Fibroblast of skin of scalp (primary cell): ENCODE measurements around the gene RGS9BP. TPM values are rescaled to one million over a fixed set of nuclear protein-coding genes. Genes with fewer than 3 reads are reported as not detected.
"Not testable (repeated sequence)": the region's sequence is repeated elsewhere in the genome, so short reads cannot be mapped to it uniquely, and the experiment has no call there.

Experiments used
- DNase-seq: peaks from one replicate; pipeline ENCODE4 v3.0.0-alpha.2; 2013
- polyA plus RNA-seq, 2 experiments: library from polyadenylated mRNA; unstranded; fragments of 120-200 nt; gene quantifications; one replicate each; pipeline ENCODE4 v1.2.1, GENCODE V29; 2013; ENCODE audit not compliant: insufficient read length in 2 of 2

The RGS9BP gene
- polyA plus RNA-seq (2013, experiment 1 of 2; ENCODE audit: insufficient read length): 0.05 TPM
- not detected for polyA plus RNA-seq (2013, experiment 2 of 2; ENCODE audit: insufficient read length)

DNA sequence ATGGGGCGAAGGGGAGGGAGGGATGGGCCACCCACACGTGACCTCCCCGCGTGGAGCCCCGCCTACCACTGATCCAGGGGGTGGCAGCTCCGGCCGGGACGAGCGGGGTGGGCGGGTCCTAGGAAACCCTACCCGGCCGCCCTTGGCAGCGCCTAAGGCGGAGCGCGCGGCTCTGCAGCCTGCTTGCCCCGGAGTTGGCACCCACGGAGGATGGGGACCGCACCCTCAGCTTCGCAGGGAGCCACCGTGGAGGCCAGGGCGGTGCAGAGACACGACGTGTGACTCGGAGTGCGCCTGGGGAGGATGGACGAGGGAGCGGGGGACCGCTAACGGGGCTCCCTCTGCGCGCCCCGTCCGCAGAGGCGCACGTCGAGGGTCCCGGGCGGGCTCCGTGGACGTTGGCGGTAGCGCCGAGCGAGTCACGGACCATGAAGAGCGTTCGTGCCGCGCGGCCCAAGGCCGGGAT lies at the start of gene RGS9BP:
Gene RGS9BP, plus strand, starts transcription at position 129 of the 466 bp plus-strand sequence. CDS start 416 bp downstream, outside the sequence.
- peak; percentile 76 for DNase-seq

DNA sequence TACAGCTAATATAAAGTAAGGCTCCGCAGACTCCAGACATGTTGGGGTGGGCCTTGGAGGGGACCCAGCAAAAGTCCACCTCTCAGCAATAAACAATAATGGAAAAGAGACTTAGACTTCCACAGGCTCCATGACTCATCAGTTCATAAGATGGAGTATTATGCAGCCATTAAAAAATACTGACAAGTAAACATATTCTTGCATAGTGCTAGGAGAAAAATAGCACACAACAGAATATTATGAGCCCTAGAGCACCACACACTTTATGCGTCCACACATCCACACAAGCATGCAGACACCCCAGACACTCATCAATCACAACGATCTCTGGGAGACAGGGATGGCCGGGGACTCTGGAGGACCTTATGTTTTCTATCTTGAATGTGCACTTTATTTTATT lies 48.7 kb upstream of the RGS9BP start:
- DNase-seq: no peak

- DNase-seq: no peak
Observed at GRCh38 chr19:32627714-32628270, 47.9 kb upstream of the RGS9BP start.

DNA sequence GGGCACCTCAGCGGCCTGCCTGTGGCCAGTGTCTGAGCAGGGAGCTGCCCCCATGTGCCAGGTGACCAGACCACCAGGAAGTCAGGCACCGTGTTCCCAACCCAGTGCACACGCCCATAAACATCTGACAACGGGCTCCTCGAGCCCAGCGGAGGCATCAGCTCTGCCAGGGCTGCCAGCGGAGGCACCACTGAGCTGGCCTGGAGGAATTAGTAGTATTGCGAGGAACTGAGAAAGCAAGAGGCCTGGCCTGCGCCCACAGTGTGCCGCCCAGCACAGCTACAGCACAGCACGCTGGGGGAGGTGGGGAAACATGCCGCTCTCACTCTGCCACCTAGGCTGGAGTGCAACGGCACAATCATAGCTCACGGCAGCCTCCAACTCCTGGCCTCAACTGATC lies 45.3 kb upstream of the RGS9BP start:
- DNase-seq: no peak

- DNase-seq: no peak
Observed at GRCh38 chr19:32631381-32631780, 44.3 kb upstream of the RGS9BP start.

- no peak for DNase-seq
Observed at GRCh38 chr19:32637480-32637879, 38.2 kb upstream of the RGS9BP start.

- DNase-seq: no peak
Observed at GRCh38 chr19:32638625-32639024, 37.0 kb upstream of the RGS9BP start.

DNA sequence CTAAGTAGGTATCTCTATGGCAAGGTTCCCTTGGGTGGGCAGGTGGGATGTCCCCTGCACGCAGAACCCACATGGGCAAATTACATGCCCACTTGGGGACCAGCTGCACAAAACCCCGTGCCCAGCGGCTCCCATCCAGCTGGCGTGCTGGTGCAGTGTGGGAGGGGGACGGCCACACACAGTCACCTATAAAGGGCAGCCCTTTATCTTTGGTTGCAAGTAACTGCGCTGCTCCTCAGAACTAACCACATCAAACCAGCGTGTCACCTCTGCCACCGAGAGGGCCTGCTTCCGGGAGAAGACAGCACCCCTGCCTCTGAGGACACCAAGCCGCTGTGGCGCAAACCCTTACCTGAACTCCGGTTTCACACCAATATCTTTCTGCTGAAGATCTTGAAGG lies 32.9 kb upstream of the RGS9BP start:
- DNase-seq: no peak

DNA sequence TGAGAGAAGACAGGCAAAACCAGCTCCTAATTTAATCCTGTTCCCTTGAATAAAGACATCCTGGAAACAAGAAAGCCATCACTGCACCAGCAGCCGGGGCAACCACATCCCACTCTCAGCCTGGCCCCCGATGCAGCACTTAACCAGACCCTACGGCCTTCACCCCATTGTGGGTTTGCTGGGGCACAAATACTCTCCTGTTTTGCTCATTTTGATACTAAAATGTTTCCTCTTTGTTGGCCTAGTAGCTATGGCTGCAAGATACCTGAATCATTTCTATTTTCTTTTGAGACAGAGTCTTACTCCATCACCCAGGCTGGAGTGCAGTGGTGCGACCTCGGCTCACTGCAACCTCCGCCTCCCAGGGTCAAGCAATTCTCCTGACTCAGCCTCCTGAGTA lies 29.1 kb upstream of the RGS9BP start:
- DNase-seq: no peak

DNA sequence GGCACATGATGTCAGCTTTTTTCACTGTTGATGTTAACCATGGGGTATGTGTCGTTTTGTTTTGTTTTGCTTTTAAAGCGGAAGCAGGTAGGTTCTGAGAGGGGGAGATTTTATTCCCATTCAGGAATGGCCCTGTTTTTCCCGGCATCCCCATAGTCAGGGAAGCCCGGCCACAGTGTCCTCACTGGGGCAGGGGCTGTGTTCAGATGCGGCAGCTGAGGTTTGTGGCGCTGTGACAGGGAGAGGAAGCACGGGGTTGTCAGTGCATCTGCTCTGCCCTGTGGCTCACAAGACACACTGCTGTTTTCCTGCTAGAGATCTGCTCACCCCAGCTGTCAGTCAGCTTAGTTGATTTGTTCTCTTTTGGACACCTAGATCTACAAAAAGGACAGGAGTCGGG lies 28.3 kb upstream of the RGS9BP start:
- DNase-seq: no peak

- no peak for DNase-seq
Observed at GRCh38 chr19:32649751-32650150, 25.9 kb upstream of the RGS9BP start.

GRCh38 chr19:32650671-32651070 lies 25.0 kb upstream of the RGS9BP start:
- DNase-seq: no peak

DNA sequence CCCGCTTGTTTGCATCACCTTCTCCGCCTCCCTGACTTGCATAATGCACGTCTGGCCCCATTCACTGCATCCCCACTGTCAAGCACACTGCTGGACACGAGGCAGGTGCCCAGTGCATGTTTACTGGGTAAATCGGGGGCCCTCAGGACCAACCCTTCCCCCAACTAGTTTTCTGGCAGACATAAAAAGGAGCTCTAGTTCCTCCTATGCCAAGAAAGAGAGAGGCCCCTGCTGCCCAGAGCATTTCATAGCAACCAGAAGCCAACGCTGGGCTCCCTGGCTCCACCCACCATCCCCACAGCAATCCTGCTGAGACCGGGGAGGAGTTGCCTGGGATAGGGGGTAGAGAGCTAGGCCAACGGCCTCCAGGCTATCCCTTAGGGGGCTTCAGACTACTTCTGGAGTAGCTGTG lies 23.9 kb upstream of the RGS9BP start:
- DNase-seq: peak; percentile 19

- not testable (repeated sequence) for DNase-seq
Observed at GRCh38 chr19:32652331-32652730, 23.3 kb upstream of the RGS9BP start.

DNA sequence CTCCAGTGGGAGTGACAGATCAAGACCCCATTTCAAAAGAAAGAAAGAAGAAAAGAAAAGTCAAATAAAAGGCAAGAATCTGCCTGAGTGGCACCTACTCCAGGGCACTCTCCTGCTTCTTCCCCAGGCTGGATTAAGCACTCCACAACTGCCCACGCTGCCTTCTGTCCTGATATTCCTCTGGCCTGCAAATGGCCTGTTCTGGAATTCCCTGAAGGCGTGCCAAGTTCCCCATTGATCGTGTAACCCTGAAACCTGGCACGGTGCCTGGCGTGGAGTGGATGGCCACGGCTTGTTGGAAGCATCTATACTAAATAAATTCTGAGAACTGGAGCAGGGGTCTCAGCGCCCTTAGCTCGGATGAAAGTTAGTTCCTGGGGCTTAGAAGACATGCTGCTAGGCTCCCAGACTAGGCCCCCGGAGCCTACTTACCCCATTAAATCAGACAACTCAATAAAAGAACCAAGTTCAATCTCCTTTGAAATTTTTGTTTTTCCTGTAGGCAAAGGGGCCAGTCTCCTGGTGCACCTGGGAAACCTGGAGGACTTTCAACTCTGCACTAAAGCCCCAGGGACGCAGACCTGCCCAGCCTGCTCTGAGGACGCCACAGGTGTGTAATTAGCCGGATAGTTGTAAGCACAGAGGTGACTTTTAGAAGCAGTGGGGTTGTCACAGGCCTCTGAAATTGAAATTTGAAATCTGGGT lies 22.6 kb upstream of the RGS9BP start:
- DNase-seq: peak; percentile 33

GRCh38 chr19:32653599-32653915 lies 22.1 kb upstream of the RGS9BP start:
- no peak for DNase-seq

GRCh38 chr19:32656379-32656778 lies 19.3 kb upstream of the RGS9BP start:
- DNase-seq: not testable (repeated sequence)

- DNase-seq: no peak
Observed at GRCh38 chr19:32658075-32658474, 17.6 kb upstream of the RGS9BP start.

- DNase-seq: no peak
Observed at GRCh38 chr19:32658527-32658926, 17.1 kb upstream of the RGS9BP start.

DNA sequence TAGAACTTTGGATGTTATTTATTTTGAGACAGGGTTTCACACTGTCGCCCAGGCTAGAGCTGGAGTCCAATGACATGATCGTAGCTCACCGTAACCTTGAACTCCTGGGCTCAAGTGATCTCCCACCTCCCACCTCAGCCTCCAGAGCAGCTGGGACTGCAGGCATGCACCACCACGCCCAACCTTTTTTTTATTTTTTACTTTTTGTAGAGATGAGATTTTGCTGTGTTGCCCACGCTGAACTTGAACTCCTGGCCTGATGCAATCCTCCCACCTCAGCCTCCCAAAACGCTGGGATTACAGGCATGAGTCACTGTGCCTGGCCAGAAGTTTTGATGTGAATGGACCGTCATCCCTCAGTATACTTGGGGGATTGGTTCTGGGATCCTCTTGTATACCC lies 14.3 kb upstream of the RGS9BP start:
- DNase-seq: no peak

GRCh38 chr19:32662186-32662585 lies 13.5 kb upstream of the RGS9BP start:
- DNase-seq: no peak

DNA sequence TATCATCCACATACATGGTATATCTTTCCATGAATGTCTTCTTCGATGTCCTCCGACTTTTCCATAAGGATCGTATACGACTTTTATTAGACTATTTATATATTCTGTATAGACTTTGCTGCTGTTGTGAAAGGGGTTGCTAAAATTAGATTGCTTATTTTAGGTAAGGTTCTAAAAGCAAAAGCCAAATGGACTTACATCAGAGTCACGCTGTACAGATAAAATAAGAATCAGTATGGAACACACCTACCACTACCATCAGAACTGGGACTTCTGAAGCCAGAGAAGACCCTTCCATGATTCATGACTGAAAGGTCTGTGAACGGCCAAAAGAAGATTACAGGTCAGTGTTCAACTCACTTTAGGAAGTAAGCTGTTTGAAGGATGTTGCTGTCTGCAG lies 9.6 kb upstream of the RGS9BP start:
- DNase-seq: no peak

DNA sequence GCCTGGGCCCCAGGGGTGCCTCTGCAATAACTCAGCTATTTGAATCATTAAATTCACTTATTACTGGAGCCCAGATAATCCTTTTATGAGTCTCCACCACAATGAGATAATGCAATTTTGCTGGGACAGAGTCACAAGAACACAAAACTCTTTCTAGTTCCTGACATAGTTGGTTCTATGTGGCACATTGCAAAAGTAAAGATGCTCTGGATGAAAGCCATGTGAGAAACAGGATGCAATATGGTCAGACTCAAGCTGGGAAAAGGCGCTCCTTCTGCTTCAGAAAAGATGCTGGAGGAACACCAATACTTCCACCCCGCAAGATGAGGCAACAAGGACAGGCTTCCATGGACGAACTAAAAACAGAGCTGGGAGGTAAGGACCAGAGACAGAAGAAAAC lies 6.3 kb upstream of the RGS9BP start:
- DNase-seq: no peak

- DNase-seq: no peak
Observed at GRCh38 chr19:32671883-32672593, 3.6 kb upstream of the RGS9BP start.
